Measurements from ENCODE around the gene RER1.

Gene RER1

GRCh38 chr1:2391041-2391930 is at the start of gene RER1, which contains the start of gene MORN1:
Gene RER1 (plus strand): TSS chr1:2391841. CDS start chr1:2395791, 3,950 bp downstream.
Gene MORN1 (minus strand): TSS chr1:2391554. CDS start chr1:2391533, 21 bp downstream.
- DNase-seq (ENCODE audit: low read depth in 2 of 2, low spot score in 1 of 2) = peak; percentile 94 to 98

GRCh38 chr1:2342384-2343022 is 49.1 kb upstream of the RER1 start:
- DNase-seq (ENCODE audit: low read depth in 2 of 2, low spot score in 1 of 2) = no peak

- DNase-seq (ENCODE audit: low read depth in 2 of 2, low spot score in 1 of 2) = no peak
Measured at GRCh38 chr1:2343023-2343935, 48.4 kb upstream of the RER1 start.

- no peak for DNase-seq (ENCODE audit: low read depth in 2 of 2, low spot score in 1 of 2)
Measured at GRCh38 chr1:2344121-2344681, 47.4 kb upstream of the RER1 start.

- no peak for DNase-seq (ENCODE audit: low read depth in 2 of 2, low spot score in 1 of 2)
Measured at GRCh38 chr1:2344744-2345296, 46.8 kb upstream of the RER1 start.

GRCh38 chr1:2345297-2346075 is 46.2 kb upstream of the RER1 start:
- no peak for DNase-seq (ENCODE audit: low read depth in 2 of 2, low spot score in 1 of 2)

- no peak for DNase-seq (ENCODE audit: low read depth in 2 of 2, low spot score in 1 of 2)
Measured at GRCh38 chr1:2346691-2347408, 44.8 kb upstream of the RER1 start.

- DNase-seq (ENCODE audit: low read depth in 2 of 2, low spot score in 1 of 2) = no peak
Measured at GRCh38 chr1:2347409-2347785, 44.2 kb upstream of the RER1 start.

GRCh38 chr1:2347896-2348295 is 43.7 kb upstream of the RER1 start:
- DNase-seq (ENCODE audit: low read depth in 2 of 2, low spot score in 1 of 2) = no peak

GRCh38 chr1:2348346-2349325 is 43.0 kb upstream of the RER1 start:
- no peak for DNase-seq (ENCODE audit: low read depth in 2 of 2, low spot score in 1 of 2)

- DNase-seq (ENCODE audit: low read depth in 2 of 2, low spot score in 1 of 2) = no peak
Measured at GRCh38 chr1:2349806-2350205, 41.8 kb upstream of the RER1 start.

- DNase-seq (ENCODE audit: low read depth in 2 of 2, low spot score in 1 of 2) = no peak
Measured at GRCh38 chr1:2350501-2350900, 41.1 kb upstream of the RER1 start.

GRCh38 chr1:2350911-2351655 is 40.6 kb upstream of the RER1 start:
- no peak for DNase-seq (ENCODE audit: low read depth in 2 of 2, low spot score in 1 of 2)

GRCh38 chr1:2351723-2352122 is 39.9 kb upstream of the RER1 start:
- no peak for DNase-seq (ENCODE audit: low read depth in 2 of 2, low spot score in 1 of 2)

GRCh38 chr1:2352341-2352896 is 39.2 kb upstream of the RER1 start:
- DNase-seq (ENCODE audit: low read depth in 2 of 2, low spot score in 1 of 2) = no peak

GRCh38 chr1:2352897-2353550 is 38.6 kb upstream of the RER1 start:
- DNase-seq (ENCODE audit: low read depth in 2 of 2, low spot score in 1 of 2) = no peak
